Fibroblast of pulmonary artery (primary cell): ENCODE data around the gene DNTT.

Experiments used
- DNase-seq: peaks from one replicate; pipeline ENCODE4 v3.0.0-alpha.2; 2010; ENCODE audit warnings: low read depth
- H3K4me3 ChIP-seq: replicated peaks from 2 replicates; pipeline ENCODE4 v1.5.1; 2011; ENCODE audit warnings: low read depth, mild to moderate bottlenecking, control low read depth, low read length, moderate library complexity
- CTCF ChIP-seq: IDR thresholded peaks from 2 replicates; pipeline ENCODE4 v1.5.1; 2011; ENCODE audit warnings: mild to moderate bottlenecking, control low read depth, low read length, inconsistent platforms; ENCODE audit errors: missing control alignments

Gene DNTT

DNA sequence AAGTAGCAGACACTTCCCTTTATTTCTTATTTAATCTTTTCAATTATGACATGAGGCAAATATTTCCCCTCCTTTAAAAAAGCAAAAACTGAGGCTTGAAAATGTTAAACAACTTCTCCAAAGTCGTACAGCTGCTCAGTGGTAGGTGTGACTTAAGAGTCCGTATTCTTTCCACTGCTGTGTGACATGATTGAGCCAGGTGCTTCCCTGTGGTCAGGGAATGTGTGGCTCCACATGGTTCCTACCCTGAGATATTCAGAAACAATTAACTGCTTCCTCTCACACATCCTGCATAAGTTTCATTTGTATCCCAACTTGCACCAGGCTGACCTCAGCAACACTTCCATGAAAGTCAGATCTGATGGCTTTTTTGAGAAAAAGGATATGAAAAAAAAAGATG lies 41.0 kb downstream of the DNTT start:
- no peak overlapping the region for H3K4me3 ChIP-seq
- DNase-seq: no peak
- no peak for TF ChIP-seq CTCF

DNA sequence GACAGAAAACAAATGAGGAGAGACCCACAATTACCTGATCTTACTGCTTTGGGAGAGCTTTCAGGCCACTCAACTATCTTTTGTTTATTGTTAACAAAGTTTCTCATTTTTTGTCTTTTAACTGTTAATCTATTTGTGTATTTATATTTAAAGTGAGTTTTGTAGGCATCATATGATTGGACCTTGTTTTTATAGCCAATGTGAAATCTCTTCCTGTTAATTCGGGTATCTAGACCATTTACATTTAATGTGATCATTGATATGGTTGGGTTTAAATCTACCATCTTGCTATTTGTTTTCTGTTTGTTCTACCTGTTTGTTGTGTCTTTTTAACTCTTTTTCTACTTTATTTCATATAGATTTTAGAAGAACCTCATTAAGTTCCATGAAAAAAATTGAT lies 42.1 kb downstream of the DNTT start:
- no peak for DNase-seq
- no peak overlapping the region for H3K4me3 ChIP-seq
- no peak for TF ChIP-seq CTCF

DNA sequence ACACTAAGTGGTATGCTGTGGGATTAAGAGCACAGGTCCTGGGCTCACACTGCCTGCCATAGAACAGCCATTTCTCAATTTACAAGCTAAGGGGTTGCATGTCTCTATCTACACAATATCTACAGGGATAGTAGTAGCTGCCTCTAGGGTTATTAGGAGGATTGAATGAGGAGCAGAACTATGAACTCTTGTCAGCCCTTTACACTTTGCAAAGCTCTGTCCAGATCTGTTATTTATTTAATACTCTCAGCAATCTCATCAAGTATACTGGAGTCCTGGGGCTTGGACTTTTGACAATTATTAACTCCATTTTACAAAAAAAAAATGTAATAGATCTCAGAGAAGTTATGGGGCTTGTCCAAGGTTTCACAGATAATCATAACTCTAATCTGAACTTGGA lies 47.8 kb downstream of the DNTT start:
- no peak for DNase-seq
- H3K4me3 ChIP-seq: no peak overlapping the region
- no peak for TF ChIP-seq CTCF

GRCh38 chr10:96352582-96352981 lies 48.3 kb downstream of the DNTT start:
- DNase-seq: no peak
- H3K4me3 ChIP-seq: no peak overlapping the region
- no peak for TF ChIP-seq CTCF

DNA sequence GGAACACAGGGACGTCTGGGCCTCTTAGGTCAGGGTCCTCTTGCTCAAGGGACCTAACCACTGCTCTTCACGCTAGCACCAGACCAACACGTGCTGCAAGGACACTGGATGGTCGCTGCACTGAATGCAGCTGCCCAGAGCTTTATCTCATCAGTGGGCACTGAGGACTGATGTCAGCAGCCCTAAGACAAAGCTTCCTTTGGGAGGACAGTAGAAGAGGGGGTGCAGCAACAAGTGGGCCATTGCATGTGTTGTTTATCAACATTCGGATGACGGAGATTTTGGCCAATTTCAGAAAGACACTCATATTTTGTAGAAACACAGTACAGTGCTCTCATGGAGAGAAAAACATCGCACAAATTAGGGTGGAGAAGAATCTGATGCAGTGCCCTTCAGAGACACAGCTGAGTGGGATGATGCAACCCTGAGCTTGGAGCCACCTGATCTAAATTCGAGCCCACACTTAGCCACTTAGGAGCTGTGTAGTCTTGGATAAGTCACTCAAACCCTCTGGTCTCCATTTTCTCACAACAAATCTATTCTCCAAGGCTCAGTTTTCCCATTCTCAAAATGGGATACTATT lies 52.9 kb downstream of the DNTT start:
- no peak overlapping the region for H3K4me3 ChIP-seq
- no peak for TF ChIP-seq CTCF
- DNase-seq: no peak

DNA sequence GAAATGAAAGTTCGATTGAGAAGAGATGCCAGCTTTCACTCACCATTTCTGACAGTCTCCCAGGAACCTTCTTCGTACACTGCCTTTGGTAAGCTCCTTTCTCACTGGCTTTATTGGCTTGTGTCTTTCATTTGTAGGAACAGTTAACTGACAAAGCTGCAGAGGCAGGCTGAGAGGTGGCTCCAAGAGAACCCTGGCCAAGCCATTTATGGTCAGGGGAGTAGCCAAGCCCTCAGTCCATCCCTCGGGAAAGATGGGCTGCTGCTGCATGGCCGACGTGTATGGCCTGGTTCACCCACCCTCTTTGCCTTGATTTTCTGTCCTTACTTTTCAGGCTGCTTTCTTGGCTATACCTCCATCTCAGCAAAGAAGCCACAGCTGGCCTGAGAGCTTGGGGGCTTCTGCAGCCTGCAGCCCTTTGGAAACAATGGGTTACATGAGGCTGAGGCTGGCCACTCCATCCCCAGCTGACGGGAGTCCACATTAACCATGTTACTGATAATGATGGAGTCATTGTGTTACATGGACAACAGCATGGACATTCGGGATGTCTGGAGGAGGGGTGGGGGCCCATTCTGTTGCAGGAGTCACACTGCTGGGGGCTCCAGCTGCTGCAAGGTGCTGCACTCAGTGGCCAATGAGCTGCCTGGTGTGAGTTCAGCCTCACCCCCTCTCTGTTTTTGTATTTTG lies 54.8 kb downstream of the DNTT start, which contains the start of gene OPALIN:
TSS of gene OPALIN (minus strand) at position 152 of the 690 bp plus-strand sequence. CDS start at position 46, 106 bp downstream.
- H3K4me3 ChIP-seq: no peak within 1 kb of the TSS
- DNase-seq: no peak
- no peak for TF ChIP-seq CTCF

DNA sequence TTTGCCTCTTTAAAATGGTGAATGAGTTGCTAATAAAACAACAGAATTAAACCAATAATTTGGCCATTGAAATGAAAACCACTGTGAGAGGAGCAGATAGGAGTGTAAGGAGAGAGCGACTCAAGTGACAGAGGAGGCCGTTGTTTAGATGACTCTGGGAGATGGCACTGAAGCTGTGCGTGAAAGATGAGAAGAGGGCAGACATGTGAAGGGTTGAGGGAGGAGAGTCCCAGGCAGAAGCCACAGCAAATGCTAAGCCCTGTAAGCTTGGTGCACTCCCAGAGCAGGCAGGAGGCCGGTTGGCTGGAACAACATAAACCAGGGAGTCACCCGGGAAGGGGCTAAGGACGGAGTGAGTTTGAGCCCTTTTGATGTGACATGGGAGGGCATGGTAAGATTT lies 55.4 kb downstream of the DNTT start:
- no peak overlapping the region for H3K4me3 ChIP-seq
- TF ChIP-seq CTCF: no peak
- DNase-seq: no peak
